ENCODE measurements around the gene WBP2.
A peak's percentile ranks its signal among the peaks of the same experiment; 100 is the strongest.
"Not testable (repeated sequence)": the region's sequence is repeated elsewhere in the genome, so short reads cannot be mapped to it uniquely, and the experiment has no call there.

WBP2 gene

GRCh38 chr17:75865404-75866188 is 10.5 kb upstream of the WBP2 start:
- DNase-seq, result not testable (repeated sequence)

- not testable (repeated sequence) for DNase-seq
These were observed 9.8 kb upstream of the WBP2 start for GRCh38 chr17:75864887-75865286.

GRCh38 chr17:75864448-75864871 is 9.3 kb upstream of the WBP2 start:
- no peak for DNase-seq

- no peak for DNase-seq
These were observed 6.8 kb upstream of the WBP2 start for GRCh38 chr17:75861927-75862317.

- DNase-seq, result not testable (repeated sequence)
These were observed 4.2 kb upstream of the WBP2 start for GRCh38 chr17:75859358-75859757.

DNA sequence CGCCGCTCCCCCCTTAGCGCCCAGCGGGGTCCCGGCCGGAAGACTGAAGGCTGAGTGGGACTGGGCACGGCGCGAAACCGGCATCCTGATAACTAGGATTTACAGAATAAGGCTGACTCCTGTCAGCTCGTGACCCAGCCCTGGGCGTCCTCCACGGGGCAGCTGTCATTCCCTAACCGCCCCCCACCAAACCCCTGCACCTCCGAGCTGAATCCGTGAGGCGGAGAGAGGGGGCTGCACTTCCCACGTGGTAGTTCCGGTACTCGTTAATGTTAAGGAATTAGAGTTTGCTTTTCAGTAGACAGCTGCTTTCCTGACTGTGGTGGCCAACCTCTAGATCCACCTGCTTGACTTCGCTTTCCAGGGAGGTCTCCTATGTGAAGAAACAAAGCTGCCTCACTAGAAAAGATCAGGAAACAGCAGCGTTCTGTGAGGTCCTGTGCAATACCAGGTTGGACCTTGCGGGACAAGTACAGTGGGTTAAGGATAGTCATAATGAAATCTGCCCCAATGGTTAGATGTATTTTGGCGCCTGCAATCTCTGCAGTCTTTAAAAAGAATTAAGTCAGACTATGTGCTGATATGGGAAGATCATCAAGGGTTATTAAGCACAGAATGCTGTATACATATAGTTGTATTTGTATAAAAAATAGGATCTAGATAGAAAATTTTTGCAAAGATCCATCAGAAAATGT is 1.1 kb upstream of the WBP2 start:
- peak in 2 of 4 experiments; percentile 33 to 55 for DNase-seq

DNA sequence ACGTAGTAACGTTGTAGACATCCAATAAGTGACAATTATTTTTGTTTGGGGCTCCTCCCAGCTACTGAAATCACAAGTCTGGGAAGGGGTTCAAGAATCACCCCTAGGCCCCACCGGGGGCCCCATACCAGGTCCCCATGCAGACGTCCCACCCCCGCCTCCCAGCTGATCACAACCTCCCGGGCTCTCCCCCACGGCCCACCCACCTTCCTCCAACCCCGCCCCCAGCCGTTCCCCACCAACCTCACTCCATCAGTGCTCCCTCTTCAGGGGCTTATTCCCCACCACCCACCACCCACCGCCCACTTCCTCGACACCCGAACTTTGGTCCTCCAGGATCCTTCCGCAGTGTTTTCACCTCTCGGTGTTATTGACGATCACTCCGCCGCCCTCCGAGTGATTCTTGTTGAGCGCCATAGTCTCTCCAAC is 240 bp downstream of the WBP2 start:
- DNase-seq, result no peak

- DNase-seq, result no peak
These were observed 910 bp downstream of the WBP2 start for GRCh38 chr17:75854101-75854748.

DNA sequence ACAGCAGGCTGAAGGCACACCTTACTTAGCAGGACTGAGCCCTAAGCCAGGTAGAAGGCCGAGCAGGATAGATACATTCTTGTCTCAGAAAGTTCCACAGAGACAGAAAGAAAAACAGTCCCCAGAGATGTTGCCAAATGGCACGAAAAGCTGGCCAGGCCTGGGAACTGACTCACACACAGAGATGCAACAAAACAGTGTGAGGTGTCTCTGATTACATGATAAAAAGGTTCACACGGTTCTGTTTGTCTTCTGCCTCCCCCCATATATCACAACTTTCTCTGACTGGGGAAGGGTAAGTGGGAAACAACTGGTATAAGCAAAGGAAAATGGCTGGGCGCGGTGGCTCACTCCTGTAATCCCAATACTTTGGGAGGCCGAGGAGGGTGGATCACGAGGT is 1.7 kb downstream of the WBP2 start:
- no peak for DNase-seq

DNA sequence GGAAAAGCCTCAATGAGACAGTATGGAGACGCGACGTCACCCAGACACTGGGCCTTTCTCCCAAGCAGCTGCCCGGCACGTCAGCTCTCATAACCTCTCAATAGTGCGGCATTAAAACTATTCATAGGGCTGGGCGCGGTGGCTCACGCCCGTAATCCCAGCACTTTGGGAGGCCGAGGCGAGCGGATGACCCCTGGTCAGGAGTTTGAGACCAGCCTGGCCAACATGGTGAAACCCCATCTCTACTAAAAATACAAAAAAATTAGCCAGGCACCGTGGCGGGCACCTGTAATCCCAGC is 3.5 kb downstream of the WBP2 start:
- DNase-seq, result not testable (repeated sequence)

GRCh38 chr17:75850928-75851692 is 4.0 kb downstream of the WBP2 start:
- no peak for DNase-seq

- DNase-seq, result no peak
These were observed 5.4 kb downstream of the WBP2 start for GRCh38 chr17:75849724-75850123.

DNA sequence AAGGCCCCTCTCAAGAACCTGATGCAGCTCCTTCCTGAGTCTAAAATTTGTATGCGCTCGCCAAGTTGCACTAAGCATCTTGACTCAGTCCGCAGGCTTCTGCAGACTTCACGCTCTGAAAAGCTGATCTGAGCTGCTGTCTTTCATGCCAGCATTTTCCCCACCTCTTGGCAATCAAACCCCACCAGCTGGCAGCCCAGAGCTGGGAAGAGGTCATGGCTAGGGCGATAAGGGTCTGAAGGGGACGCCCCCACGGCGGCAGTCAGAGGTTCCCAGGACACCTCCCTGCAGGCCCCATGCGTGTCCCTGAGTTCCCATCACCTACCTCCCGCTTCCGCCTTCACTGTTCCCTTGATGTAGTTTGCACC is 5.9 kb downstream of the WBP2 start:
- DNase-seq, result no peak

DNA sequence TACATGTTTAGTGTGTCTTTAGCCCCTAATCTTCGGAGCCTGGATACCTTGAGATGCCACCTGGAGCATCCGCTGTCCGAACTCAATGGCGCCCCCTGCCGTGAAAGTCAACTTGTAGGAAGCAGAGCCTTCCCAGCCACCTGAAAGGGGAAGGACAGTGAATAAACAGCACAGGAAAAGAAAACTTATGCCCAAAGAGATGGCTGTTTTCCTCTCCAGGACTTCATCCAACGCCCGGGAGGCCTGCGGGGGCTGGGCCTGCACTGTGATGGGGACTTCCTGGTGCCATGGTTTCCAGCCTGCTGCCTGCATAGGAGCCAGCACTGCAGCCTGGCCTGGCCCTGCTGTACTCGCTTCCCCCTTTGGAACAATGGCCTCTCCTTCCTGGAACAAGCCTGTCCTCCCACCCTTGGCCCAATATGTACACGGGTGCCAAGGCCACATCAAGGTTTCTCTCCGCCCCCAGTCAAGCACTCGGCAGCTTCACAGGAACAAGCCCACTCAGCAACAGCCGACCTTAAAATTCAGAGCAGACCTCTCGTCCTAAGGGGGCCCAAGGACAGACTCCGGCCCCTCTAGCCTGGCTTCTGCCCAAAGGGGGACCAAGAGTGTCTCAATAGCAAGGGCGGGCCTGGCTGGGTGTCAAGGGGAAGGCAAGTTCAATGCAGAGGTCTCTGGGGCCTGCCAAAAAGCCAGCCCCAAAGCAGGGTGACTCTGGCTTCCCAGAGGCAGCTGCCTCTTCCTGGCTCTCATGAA is 6.4 kb downstream of the WBP2 start:
- DNase-seq, result peak; percentile 59 to 84 (median 80)

- DNase-seq, result no peak
These were observed 7.3 kb downstream of the WBP2 start for GRCh38 chr17:75847614-75848522.

DNA sequence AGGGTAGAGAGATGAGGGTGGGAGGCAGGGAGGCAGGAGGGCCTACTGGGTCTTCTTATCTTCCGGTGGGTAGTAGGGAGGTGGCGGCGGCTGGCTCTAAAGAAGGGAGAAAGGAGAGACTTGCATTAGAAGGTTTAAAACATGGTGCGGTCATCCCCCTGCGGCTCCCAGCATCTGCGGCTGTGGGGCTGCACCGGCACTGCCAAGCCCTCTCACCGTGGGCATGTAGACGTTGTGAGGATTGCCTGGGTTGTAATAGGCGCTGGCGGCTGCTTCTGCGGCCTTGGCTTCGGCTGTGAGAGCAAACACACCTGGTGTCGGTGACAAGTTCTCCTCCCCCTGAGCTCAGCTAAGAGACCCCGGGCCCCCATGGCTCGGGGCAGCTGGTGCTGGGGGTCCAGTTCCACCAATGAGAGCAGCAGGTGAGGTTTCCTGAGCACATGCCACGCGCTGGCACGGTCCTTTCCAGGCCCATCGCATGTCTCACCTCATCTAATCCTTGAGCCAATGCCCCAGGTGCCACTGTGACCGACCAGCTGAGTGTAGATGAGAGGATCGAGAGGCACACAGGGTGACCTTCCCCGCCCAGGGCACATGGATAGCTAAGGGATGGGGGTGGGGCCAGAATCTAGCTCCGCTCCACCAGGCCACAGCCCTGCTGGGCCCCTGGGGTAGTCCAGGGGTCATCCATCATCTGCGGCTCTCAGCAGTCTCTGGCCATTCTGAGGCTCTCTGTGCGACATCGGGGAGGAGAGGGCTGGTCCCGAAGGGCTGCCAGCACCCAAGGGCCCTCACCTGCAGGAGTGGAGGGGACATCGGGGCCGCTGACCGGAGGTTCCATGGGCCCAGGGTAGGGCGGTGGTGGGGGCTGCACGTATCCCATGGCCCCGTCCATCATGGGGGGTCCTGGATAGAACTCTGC is 8.2 kb downstream of the WBP2 start:
- DNase-seq, result no peak

GRCh38 chr17:75845933-75846691 is 9.0 kb downstream of the WBP2 start:
- no peak for DNase-seq

DNA sequence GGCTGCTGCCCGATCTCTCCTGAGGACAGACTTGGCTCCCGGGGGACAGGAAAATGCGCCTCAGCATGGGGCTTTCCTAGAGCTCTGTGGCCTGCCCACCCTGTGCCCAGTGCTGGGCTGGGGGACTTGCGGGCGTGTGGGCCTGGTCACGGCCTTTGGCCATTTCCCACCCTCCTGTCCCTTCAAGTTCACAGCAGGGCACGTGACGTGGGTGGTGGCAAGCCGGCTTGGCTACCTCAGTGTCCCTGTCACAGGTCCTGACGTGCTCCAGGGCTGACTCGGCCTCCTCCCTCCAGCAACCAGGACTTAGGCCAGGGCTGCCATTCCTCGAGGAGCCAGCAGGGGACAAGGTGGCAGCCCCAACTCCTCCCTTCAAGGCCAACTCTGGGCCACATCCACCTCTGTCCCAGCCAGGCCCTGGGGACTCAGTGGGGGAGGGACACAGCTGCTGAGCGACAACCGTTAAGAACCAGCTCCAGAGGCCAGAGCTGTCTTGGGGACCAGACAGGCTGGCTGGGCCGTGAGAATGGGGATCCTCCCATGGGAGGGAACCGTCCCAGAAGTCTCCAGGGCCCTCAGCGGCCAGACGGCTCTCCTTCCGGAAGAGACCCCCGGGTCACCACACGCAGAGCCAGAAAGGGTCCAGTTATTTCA is 9.9 kb downstream of the WBP2 start:
- DNase-seq, result peak in 2 of 4 experiments; percentile 18 to 40

- DNase-seq, result no peak
These were observed 10.5 kb downstream of the WBP2 start for GRCh38 chr17:75844530-75845057.

Data from activated naive CD4-positive, alpha-beta T cell (primary cell).